ENCODE results near the gene CACNA1A.

DNA sequence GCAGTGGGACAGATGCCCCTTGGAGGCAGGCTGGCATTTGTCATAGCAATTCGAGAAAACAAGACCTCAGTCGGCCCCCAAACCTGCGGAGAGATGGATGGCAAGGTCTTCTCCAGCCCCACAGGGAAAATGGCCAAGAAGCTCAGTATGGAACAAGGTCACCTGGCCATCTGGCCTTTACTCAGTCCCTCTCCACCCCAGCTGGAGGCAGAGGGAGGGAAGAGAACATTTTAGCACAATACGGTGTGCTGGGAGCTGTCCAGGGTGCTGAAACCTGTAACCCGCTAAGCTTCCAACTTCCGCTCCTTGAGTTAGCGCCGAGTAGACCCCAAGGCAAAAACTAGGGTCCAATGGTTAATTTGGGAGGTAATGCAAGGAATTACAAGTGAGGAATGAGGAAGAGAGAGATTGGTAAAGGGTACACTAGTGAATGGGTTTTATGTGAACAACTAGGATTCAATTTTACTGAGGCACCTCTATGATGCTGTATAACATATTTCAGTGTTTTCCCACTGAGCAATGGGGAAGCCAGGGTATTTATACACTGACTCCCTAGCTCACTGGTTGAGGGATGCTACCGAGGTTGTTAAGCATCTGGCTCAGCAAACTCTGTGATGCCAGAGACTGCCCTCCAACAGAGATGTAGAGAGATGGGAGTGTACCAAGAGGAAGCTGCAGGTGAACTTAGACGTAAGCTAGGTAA, 64.3 kb downstream of the CACNA1A start:
- TF ChIP-seq EZH2 (IDR thresholded peaks at IDR 0.05; ENCODE audit: insufficient read depth, poor library complexity, severe bottlenecking), result no peak
- TF ChIP-seq EZH2phosphoT487 (IDR thresholded peaks at IDR 0.05; ENCODE audit: insufficient read depth, low read depth), result no peak

Data from GM23248 (cell line).